Neural progenitor cell (in vitro differentiated cells): ENCODE measurements around the gene WNT2.

Experiments
- CTCF ChIP-seq: fragments of 200-600 bp; sonication (generic); IDR thresholded peaks from 2 replicates; pipeline ENCODE4 v1.5.1; 2017; ENCODE audit warnings: antibody characterized with exemption, mild to moderate bottlenecking
- EZH2 ChIP-seq: fragments of 200-600 bp; sonication (generic); IDR thresholded peaks from 2 replicates; pipeline ENCODE4 v1.6.1; 2017; ENCODE audit warnings: antibody characterized with exemption, mild to moderate bottlenecking, moderate library complexity

GRCh38 chr7:117269886-117270285 lies 53.0 kb downstream of the WNT2 start:
- TF ChIP-seq CTCF = no peak
- TF ChIP-seq EZH2 = no peak
